Body of pancreas (tissue), 4 donors: ENCODE measurements around the gene KIR2DL1. TPM values are rescaled to one million over a fixed set of nuclear protein-coding genes. Genes with fewer than 3 reads are reported as not detected.

Source experiments
- ATAC-seq: fragments of 150-250 bp; one replicate; pipeline ENCODE4 v1.9.1; 2016
- DNase-seq, 4 donors: peaks; one replicate each; pipeline ENCODE4 v3.0.0-alpha.2; 2019
- H3K27ac ChIP-seq, 4 donors: fragments of 200-600 bp; sonication (generic); 1 replicate in 3 of 4; 2 replicates in 1 of 4; pipeline versions ENCODE4 v1.5.1 to v1.6.1; 2016 to 2019; ENCODE audit warnings: mild to moderate bottlenecking in 1 of 4, mixed read lengths in 1 of 4, moderate library complexity in 1 of 4
- H3K27me3 ChIP-seq, 2 donors: fragments of 200-600 bp; sonication (generic); one replicate each; pipeline ENCODE4 v1.6.0; 2016; ENCODE audit warnings: mild to moderate bottlenecking in 1 of 2
- H3K36me3 ChIP-seq, 2 donors: fragments of 200-600 bp; sonication (generic); replicated peaks in 1 of 2; 2 replicates each; pipeline ENCODE4 v1.5.1; 2016; ENCODE audit warnings: low read depth in 2 of 2; ENCODE audit not compliant: insufficient read depth in 1 of 2
- H3K4me1 ChIP-seq: fragments of 200-600 bp; sonication (generic); one replicate; pipeline ENCODE4 v1.6.0; 2016
- H3K4me3 ChIP-seq, 2 donors: fragments of 200-600 bp; sonication (generic); 1 replicate in 1 of 2; 2 replicates in 1 of 2; pipeline ENCODE4 v1.5.1; 2016 to 2019
- H3K9me3 ChIP-seq, 3 donors: fragments of 200-600 bp; sonication (generic); 1 replicate in 2 of 3; 2 replicates in 1 of 3; pipeline ENCODE4 v1.5.1; 2016
- POLR2A ChIP-seq, 3 donors: fragments of 450-650 bp; IDR thresholded peaks; one replicate each; pipeline ENCODE4 v1.6.1; 2016; ENCODE audit warnings: antibody characterized with exemption in 3 of 3, mild to moderate bottlenecking in 2 of 3
- WGBS, 2 donors: methylation state at CpG; one replicate each; pipeline ENCODE4 v1.1.5; 2017; 5-methylcytosine and 5-hydroxymethylcytosine counted together
- intact Hi-C: fragments of 100-400 bp; cut with DNase I; formaldehyde crosslinking; loops from one replicate; pipeline ENCODE4 v1.15.1; 2023
- total RNA-seq, 2 donors: library from RNA; depleted of rRNA; stranded (reverse); fragments of >200 nt; gene quantifications; one replicate each; pipeline ENCODE4 v1.1.0, GENCODE V29; 2016
- TF ChIP-seq, protein P1 (sequence below), 7 experiments: fragments of 450-650 bp in 4 of 7; fragments of 200-600 bp in 3 of 7; sonication (generic) in 3 of 7; IDR thresholded peaks; one replicate each; pipeline ENCODE4 v1.5.1; 2016 to 2019; ENCODE audit warnings: antibody characterized with exemption in 7 of 7

KIR2DL1 gene
- total RNA-seq, 2 donors from 2014 or later: not detected

DNA sequence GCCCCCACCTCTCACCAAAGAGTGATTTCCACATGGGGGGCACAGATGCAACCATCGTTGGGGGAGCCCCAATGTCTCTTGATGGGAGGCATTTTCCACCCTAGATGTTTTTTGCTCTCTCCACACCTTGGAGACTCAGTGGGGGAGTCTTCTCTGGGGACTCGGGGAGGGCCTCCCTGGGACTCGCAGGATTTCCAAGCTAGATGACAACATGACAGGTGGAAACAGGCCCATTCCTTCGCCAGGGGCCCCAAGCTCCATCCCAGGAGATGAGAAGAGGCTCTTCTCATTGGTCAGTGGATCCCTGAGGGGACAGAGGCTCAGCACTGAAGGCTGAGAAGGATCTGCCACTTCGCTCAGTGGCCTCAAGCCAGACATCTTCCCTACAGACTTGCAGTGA, 21.1 kb downstream of the KIR2DL1 start:
- Histone ChIP-seq H3K4me3 (no peak overlapping the region), H3K9me3 (no peaks in the 10 kb centered on the region), H3K27me3 (no peaks in the 10 kb centered on the region), H3K4me1 (no peaks in the 10 kb centered on the region), H3K27ac (no peak overlapping the region), H3K36me3 (no peaks in the 10 kb centered on the region)
- intact Hi-C loops: no loop called here
- WGBS, 2 donors: 50 to 67% methylated on average over 2 to 5 of the region's 5 CpGs
- DNase-seq: no peak
- TF ChIP-seq POLR2A (IDR thresholded peaks at IDR 0.05): no peak
- TF ChIP-seq, protein P1, sequence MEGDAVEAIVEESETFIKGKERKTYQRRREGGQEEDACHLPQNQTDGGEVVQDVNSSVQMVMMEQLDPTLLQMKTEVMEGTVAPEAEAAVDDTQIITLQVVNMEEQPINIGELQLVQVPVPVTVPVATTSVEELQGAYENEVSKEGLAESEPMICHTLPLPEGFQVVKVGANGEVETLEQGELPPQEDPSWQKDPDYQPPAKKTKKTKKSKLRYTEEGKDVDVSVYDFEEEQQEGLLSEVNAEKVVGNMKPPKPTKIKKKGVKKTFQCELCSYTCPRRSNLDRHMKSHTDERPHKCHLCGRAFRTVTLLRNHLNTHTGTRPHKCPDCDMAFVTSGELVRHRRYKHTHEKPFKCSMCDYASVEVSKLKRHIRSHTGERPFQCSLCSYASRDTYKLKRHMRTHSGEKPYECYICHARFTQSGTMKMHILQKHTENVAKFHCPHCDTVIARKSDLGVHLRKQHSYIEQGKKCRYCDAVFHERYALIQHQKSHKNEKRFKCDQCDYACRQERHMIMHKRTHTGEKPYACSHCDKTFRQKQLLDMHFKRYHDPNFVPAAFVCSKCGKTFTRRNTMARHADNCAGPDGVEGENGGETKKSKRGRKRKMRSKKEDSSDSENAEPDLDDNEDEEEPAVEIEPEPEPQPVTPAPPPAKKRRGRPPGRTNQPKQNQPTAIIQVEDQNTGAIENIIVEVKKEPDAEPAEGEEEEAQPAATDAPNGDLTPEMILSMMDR (IDR thresholded peaks at IDR 0.05): no peak
- no peak for ATAC-seq

GRCh38 chr19:54791476-54791875, 21.9 kb downstream of the KIR2DL1 start:
- 69 to 76% methylated on average over 6 of the region's 6 CpGs for WGBS, 2 donors
- ATAC-seq (no peak), DNase-seq (no peak)
- Histone ChIP-seq H3K36me3 (no peaks in the 10 kb centered on the region), H3K27ac (no peak overlapping the region), H3K9me3 (no peaks in the 10 kb centered on the region), H3K27me3 (no peaks in the 10 kb centered on the region), H3K4me1 (no peaks in the 10 kb centered on the region), H3K4me3 (no peak overlapping the region)
- intact Hi-C loops: no loop called here
- no peak for TF ChIP-seq POLR2A (IDR thresholded peaks at IDR 0.05)
- TF ChIP-seq, protein P1 (IDR thresholded peaks at IDR 0.05): no peak

GRCh38 chr19:54792814-54793213, 23.2 kb downstream of the KIR2DL1 start:
- no peak for ATAC-seq

GRCh38 chr19:54795758-54796157, 26.2 kb downstream of the KIR2DL1 start:
- no peak overlapping the region for H3K27ac ChIP-seq
- H3K4me1 ChIP-seq: no peaks in the 10 kb centered on the region
- intact Hi-C loops: no loop called here
- no peak for ATAC-seq
- no peaks in the 10 kb centered on the region for H3K27me3 ChIP-seq
- no peaks in the 10 kb centered on the region for H3K36me3 ChIP-seq
- DNase-seq: no peak
- TF ChIP-seq, protein P1 (IDR thresholded peaks at IDR 0.05): no peak
- no peak for TF ChIP-seq POLR2A (IDR thresholded peaks at IDR 0.05)
- no peak overlapping the region for H3K4me3 ChIP-seq
- 22 to 50% methylated on average over 1 of the region's 1 CpG for WGBS, 2 donors
- no peaks in the 10 kb centered on the region for H3K9me3 ChIP-seq

More at GRCh38 chr19:54792814-54793213, 23.2 kb downstream of the KIR2DL1 start:
- Histone ChIP-seq H3K4me3 (no peak overlapping the region), H3K27me3 (no peaks in the 10 kb centered on the region), H3K4me1 (no peaks in the 10 kb centered on the region), H3K9me3 (no peaks in the 10 kb centered on the region), H3K27ac (no peak overlapping the region), H3K36me3 (no peaks in the 10 kb centered on the region)
- 47 to 55% methylated on average over 8 of the region's 8 CpGs for WGBS, 2 donors
- intact Hi-C loops: no loop called here
- TF ChIP-seq POLR2A (IDR thresholded peaks at IDR 0.05): no peak
- TF ChIP-seq, protein P1 (IDR thresholded peaks at IDR 0.05): no peak
- DNase-seq: no peak

- DNase-seq (no peak), ATAC-seq (no peak)
- Histone ChIP-seq H3K36me3 (no peaks in the 10 kb centered on the region), H3K9me3 (no peaks in the 10 kb centered on the region), H3K4me3 (no peak within 1 kb of the TSS), H3K27me3 (no peaks in the 10 kb centered on the region), H3K27ac (no peak within 1 kb of the TSS), H3K4me1 (no peaks in the 10 kb centered on the region)
- TF ChIP-seq, protein P1 (IDR thresholded peaks at IDR 0.05): no peak
- no peak for TF ChIP-seq POLR2A (IDR thresholded peaks at IDR 0.05)
- 62 to 65% methylated on average over 9 to 10 of the region's 10 CpGs for WGBS, 2 donors
- intact Hi-C loops: no loop called here
These were observed 33.8 kb downstream of the KIR2DL1 start, which contains the start of gene KIR2DL4 for GRCh38 chr19:54803410-54803809. Gene KIR2DL4, plus strand, starts transcription at chr19:54803610. Its CDS starts 42 bp downstream, at chr19:54803652.
